HUES6 (cell line): Measurements from ENCODE around the gene TBCD.
"Not testable (repeated sequence)": the region's sequence is repeated elsewhere in the genome, so short reads cannot be mapped to it uniquely, and the experiment has no call there.

Experiments
- H3K27ac ChIP-seq: 2 replicates; pipeline ENCODE4 v1.7.0; 2013; ENCODE audit warnings: low read depth, mild to moderate bottlenecking, low read length, inconsistent platforms
- H3K27me3 ChIP-seq: 2 replicates; pipeline ENCODE4 v1.6.1; 2013; ENCODE audit warnings: low read length; ENCODE audit not compliant: control insufficient read depth, insufficient read depth
- H3K36me3 ChIP-seq: 2 replicates; pipeline ENCODE4 v1.6.1; 2013; ENCODE audit warnings: low read length; ENCODE audit not compliant: control insufficient read depth, insufficient read depth
- H3K4me1 ChIP-seq: 2 replicates; pipeline ENCODE4 v1.6.1; 2013; ENCODE audit warnings: low read length; ENCODE audit not compliant: control insufficient read depth, insufficient read depth
- H3K4me3 ChIP-seq: 2 replicates; pipeline ENCODE4 v1.5.1; 2013; ENCODE audit warnings: low read depth, low read length
- H3K9ac ChIP-seq: one replicate; pipeline ENCODE4 v1.6.1; 2013; ENCODE audit warnings: mild to moderate bottlenecking, low read length
- H3K9me3 ChIP-seq: 2 replicates; pipeline ENCODE4 v1.6.1; 2013; ENCODE audit warnings: low read depth, low read length; ENCODE audit not compliant: control insufficient read depth, insufficient read depth

The TBCD gene

GRCh38 chr17:82967268-82968032, 215.6 kb downstream of the TBCD start:
- Histone ChIP-seq H3K4me3 (no peak overlapping the region), H3K4me1 (no peaks in the 10 kb centered on the region), H3K27ac (no peak overlapping the region), H3K9ac (no peak overlapping the region), H3K36me3 (no peaks in the 10 kb centered on the region), H3K9me3 (no peaks in the 10 kb centered on the region; the same call in 1 of the 2 replicates), H3K27me3 (no peaks in the 10 kb centered on the region)

- not testable (repeated sequence) for H3K9ac ChIP-seq, H3K27ac ChIP-seq, H3K9me3 ChIP-seq, H3K4me3 ChIP-seq, H3K27me3 ChIP-seq, H3K36me3 ChIP-seq, H3K4me1 ChIP-seq
These were observed 216.4 kb downstream of the TBCD start for GRCh38 chr17:82968033-82968841.

DNA sequence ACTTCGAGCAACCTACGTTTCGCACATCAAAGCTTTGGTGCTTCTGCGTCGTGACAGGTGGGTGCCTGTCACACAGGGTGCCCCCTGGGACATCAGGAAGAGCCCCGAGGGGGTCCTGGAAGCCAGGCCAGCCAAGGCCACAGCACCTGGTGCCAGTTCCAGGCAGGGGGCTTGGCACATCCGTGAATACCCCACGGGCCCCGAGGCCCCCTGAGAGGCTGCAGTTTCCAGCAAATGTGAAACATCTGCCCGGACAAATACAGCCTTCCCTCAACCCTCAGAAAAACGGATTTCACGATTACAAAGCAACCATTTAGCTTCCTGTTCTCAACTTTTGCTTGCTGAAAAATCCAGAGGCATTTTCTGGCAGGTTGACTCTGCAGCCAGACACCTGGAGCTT, 218.2 kb downstream of the TBCD start:
- no peak overlapping the region for H3K4me3 ChIP-seq
- no peaks in the 10 kb centered on the region for H3K36me3 ChIP-seq
- no peaks in the 10 kb centered on the region; the same call in 1 of the 2 replicates for H3K9me3 ChIP-seq
- no peaks in the 10 kb centered on the region for H3K4me1 ChIP-seq
- H3K27ac ChIP-seq, result no peak overlapping the region
- no peaks in the 10 kb centered on the region for H3K27me3 ChIP-seq
- H3K9ac ChIP-seq, result no peak overlapping the region

DNA sequence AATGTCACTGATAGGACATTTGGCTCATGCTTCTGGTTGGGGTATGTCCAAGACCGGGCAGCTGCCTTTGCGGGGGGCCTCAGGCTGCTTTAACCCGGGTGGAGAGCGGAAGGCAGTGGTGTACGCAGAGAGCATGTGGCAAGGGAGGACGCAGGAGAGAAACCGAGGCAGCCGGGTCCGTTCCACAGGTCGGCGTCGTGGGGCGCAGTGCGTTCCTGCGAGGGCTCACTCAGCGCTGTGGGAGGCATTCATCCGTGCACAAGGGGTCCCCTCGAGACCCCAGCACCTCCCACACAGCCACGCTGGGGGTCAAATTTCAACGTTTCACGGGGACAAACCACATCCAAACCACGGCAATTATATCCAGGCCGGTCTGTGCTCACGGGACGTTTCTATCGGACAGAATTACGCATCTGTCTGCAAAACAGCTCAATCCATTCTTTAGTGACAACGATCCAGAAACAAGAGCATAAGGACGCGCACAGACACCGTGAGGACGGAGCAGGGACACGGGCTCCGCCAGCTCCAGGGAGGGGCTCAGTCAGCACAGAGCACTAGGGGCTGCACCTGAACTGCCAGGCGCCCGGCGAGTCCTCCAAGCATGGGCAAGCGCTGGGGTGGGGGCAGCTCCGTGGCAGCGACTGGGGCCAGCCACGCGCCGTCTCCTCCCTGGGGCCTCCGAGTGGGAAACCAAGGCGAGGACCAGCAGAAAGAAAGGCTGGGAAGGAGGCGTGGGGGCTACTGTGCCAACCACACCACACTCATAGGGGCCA, 219.1 kb downstream of the TBCD start:
- Histone ChIP-seq H3K9me3 (no peaks in the 10 kb centered on the region; the same call in 1 of the 2 replicates), H3K27me3 (no peaks in the 10 kb centered on the region), H3K4me3 (no peak overlapping the region), H3K4me1 (no peaks in the 10 kb centered on the region), H3K36me3 (no peaks in the 10 kb centered on the region), H3K9ac (no peak overlapping the region), H3K27ac (no peak overlapping the region)

GRCh38 chr17:82972836-82973372, 221.0 kb downstream of the TBCD start:
- H3K4me3 ChIP-seq, result no peak overlapping the region
- H3K9ac ChIP-seq, result no peak overlapping the region
- H3K27ac ChIP-seq, result no peak overlapping the region
- no peaks in the 10 kb centered on the region for H3K4me1 ChIP-seq
- no peaks in the 10 kb centered on the region; the same call in 1 of the 2 replicates for H3K9me3 ChIP-seq
- no peaks in the 10 kb centered on the region for H3K36me3 ChIP-seq
- H3K27me3 ChIP-seq, result no peaks in the 10 kb centered on the region

GRCh38 chr17:82973456-82974135, 221.7 kb downstream of the TBCD start:
- H3K4me3 ChIP-seq, result no peak overlapping the region
- no peaks in the 10 kb centered on the region for H3K4me1 ChIP-seq
- H3K9ac ChIP-seq, result no peak overlapping the region
- no peaks in the 10 kb centered on the region for H3K27me3 ChIP-seq
- H3K27ac ChIP-seq, result no peak overlapping the region
- H3K9me3 ChIP-seq, result no peaks in the 10 kb centered on the region; the same call in 1 of the 2 replicates
- H3K36me3 ChIP-seq, result no peaks in the 10 kb centered on the region

GRCh38 chr17:82974136-82974952, 222.5 kb downstream of the TBCD start:
- Histone ChIP-seq H3K9ac (no peak overlapping the region), H3K36me3 (no peaks in the 10 kb centered on the region), H3K27ac (no peak overlapping the region), H3K4me3 (no peak overlapping the region), H3K27me3 (no peaks in the 10 kb centered on the region), H3K9me3 (no peaks in the 10 kb centered on the region; the same call in 1 of the 2 replicates), H3K4me1 (no peaks in the 10 kb centered on the region)

DNA sequence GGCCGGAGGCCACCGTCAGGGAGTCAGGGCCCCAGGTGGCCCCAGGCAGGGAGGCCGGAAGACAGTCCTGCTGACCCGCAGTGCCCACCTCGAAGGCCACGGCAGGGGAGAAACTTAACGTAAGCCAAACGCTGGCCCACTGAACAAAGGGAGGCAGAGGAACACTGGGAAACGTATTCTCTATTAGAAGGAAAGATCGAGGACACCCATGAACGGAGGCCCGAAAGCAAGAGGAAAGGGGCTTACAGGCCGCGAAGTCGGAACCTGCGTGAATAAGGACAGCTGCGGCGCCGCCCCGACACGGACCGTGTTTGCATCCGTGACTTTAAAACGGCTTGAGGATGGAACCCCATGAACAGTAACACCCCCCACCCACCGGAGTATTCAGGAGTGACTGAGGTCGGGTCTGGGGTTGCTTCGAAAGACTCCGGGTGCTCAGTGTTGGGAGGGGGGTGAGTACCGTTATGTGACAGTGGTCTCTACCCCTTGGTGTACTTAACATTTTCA, 225.2 kb downstream of the TBCD start:
- Histone ChIP-seq H3K27ac (no peak overlapping the region), H3K36me3 (no peaks in the 10 kb centered on the region), H3K27me3 (no peaks in the 10 kb centered on the region), H3K4me3 (no peak overlapping the region), H3K9ac (no peak overlapping the region), H3K4me1 (0 out of 2 replicates have a peak, but pooled peaks cover 3% of the 10 kb centered on the region), H3K9me3 (no peaks in the 10 kb centered on the region)

DNA sequence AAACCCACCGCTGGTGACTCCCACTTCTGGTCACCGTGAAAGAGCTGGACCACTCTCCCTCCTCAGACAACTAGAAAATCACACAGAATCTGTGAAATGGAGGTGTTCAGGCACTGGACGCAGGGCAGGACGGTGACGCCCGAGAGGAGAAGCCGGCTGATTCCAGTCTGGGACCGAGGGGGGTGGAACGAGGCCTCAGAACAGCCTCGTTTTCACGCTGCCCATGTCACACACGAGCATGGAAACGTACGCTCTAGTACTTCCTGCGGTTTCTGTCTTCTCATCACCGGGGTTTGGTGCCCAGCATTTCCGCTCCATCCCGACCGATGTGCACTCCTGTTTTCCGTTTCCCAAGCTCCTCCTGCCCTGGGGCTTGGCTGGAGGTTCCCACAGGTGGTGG, 225.7 kb downstream of the TBCD start:
- H3K27me3 ChIP-seq, result no peaks in the 10 kb centered on the region
- no peak overlapping the region for H3K9ac ChIP-seq
- no peak overlapping the region for H3K4me3 ChIP-seq
- H3K36me3 ChIP-seq, result no peaks in the 10 kb centered on the region
- no peaks in the 10 kb centered on the region for H3K9me3 ChIP-seq
- H3K27ac ChIP-seq, result no peak overlapping the region
- H3K4me1 ChIP-seq, result 0 out of 2 replicates have a peak, but pooled peaks cover 3% of the 10 kb centered on the region
